CD14-positive monocyte (primary cell): Measurements from ENCODE around the gene NT5DC4. TPM values are rescaled to one million over a fixed set of nuclear protein-coding genes. Genes with fewer than 3 reads are reported as not detected.

Experiments used
- DNase-seq, 3 donors: peaks; one replicate each; pipeline ENCODE4 v3.0.0-alpha.2; 2011 to 2022
- H2AFZ ChIP-seq: 2 replicates; pipeline ENCODE4 v1.6.0; 2012; ENCODE audit warnings: mild to moderate bottlenecking, low read depth, low read length, inconsistent platforms; ENCODE audit not compliant: insufficient read depth, poor library complexity, severe bottlenecking
- H3K27ac ChIP-seq, 2 donors: 1 replicate in 1 of 2; 2 replicates in 1 of 2; pipeline ENCODE4 v1.5.1; 2012 to 2013; ENCODE audit warnings: low read length in 2 of 2, control low read depth in 1 of 2, inconsistent platforms in 1 of 2, low read depth in 1 of 2, mild to moderate bottlenecking in 1 of 2
- H3K27me3 ChIP-seq, 2 donors: one replicate each; pipeline versions ENCODE4 v1.6.0 to v1.6.1; 2011 to 2013; ENCODE audit warnings: low read length in 2 of 2; ENCODE audit not compliant: control insufficient read depth in 2 of 2, insufficient read depth in 2 of 2
- H3K36me3 ChIP-seq, 2 donors: replicated peaks in 1 of 2; 1 replicate in 1 of 2; 2 replicates in 1 of 2; pipeline versions ENCODE4 v1.5.1 to v1.6.1; 2012 to 2013; ENCODE audit warnings: low read length in 2 of 2, control low read depth in 1 of 2, inconsistent platforms in 1 of 2, mild to moderate bottlenecking in 1 of 2; ENCODE audit not compliant: insufficient read depth in 2 of 2, control insufficient read depth in 1 of 2
- H3K4me1 ChIP-seq, 2 donors: 1 replicate in 1 of 2; 2 replicates in 1 of 2; pipeline versions ENCODE4 v1.5.1 to v1.6.1; 2012 to 2013; ENCODE audit warnings: low read length in 2 of 2, control low read depth in 1 of 2, inconsistent platforms in 1 of 2, mild to moderate bottlenecking in 1 of 2, moderate library complexity in 1 of 2; ENCODE audit not compliant: insufficient read depth in 2 of 2, control insufficient read depth in 1 of 2
- H3K4me2 ChIP-seq: replicated peaks from 2 replicates; pipeline ENCODE3; 2012; ENCODE audit warnings: low read length, moderate library complexity, mild to moderate bottlenecking; ENCODE audit not compliant: poor library complexity, severe bottlenecking; ENCODE audit errors: extremely low read depth
- H3K4me3 ChIP-seq, 3 experiments: fragments of 200-600 bp in 1 of 3; sonication (generic) in 1 of 3; replicated peaks in 1 of 3; 1 replicate in 2 of 3; 2 replicates in 1 of 3; pipeline ENCODE4 v1.5.1; 2011 to 2013; ENCODE audit warnings: low read length in 3 of 3, mild to moderate bottlenecking in 3 of 3, control low read depth in 2 of 3, low read depth in 2 of 3, inconsistent platforms in 1 of 3, moderate library complexity in 1 of 3
- H3K79me2 ChIP-seq: 2 replicates; pipeline ENCODE4 v1.6.0; 2012; ENCODE audit warnings: mild to moderate bottlenecking, control low read depth, inconsistent platforms, low read length, moderate library complexity; ENCODE audit not compliant: insufficient read depth
- H3K9ac ChIP-seq: 2 replicates; pipeline ENCODE4 v1.6.0; 2017; ENCODE audit warnings: low read length, mild to moderate bottlenecking; ENCODE audit not compliant: insufficient read depth, poor library complexity, severe bottlenecking
- H3K9me3 ChIP-seq, 2 donors: replicated peaks in 1 of 2; 1 replicate in 1 of 2; 2 replicates in 1 of 2; pipeline versions ENCODE4 v1.5.1 to v1.6.1; 2012 to 2013; ENCODE audit warnings: low read length in 2 of 2, control low read depth in 1 of 2; ENCODE audit not compliant: control insufficient read depth in 1 of 2, insufficient read depth in 1 of 2
- H4K20me1 ChIP-seq: 2 replicates; pipeline ENCODE4 v1.6.0; 2012; ENCODE audit warnings: mild to moderate bottlenecking, low read length, control low read depth, moderate library complexity; ENCODE audit not compliant: insufficient read depth
- H3K27ac Mint-ChIP-seq, 7 donors: one replicate each; pipeline ENCODE4 v1.8.0; 2020; ENCODE audit warnings: mild to moderate bottlenecking in 7 of 7, mixed read lengths in 7 of 7, moderate library complexity in 6 of 7, inconsistent platforms in 2 of 7
- H3K27me3 Mint-ChIP-seq, 3 donors: one replicate each; pipeline ENCODE4 v1.8.0; 2021 to 2022; ENCODE audit warnings: low read depth in 3 of 3, mild to moderate bottlenecking in 3 of 3, mixed read lengths in 3 of 3, moderate library complexity in 3 of 3, inconsistent platforms in 1 of 3
- H3K36me3 Mint-ChIP-seq, 2 donors: one replicate each; pipeline ENCODE4 v1.8.0; 2020; ENCODE audit warnings: mixed read lengths in 2 of 2, inconsistent platforms in 1 of 2, mild to moderate bottlenecking in 1 of 2
- H3K4me1 Mint-ChIP-seq: one replicate; pipeline ENCODE4 v1.8.0; 2020; ENCODE audit warnings: mild to moderate bottlenecking, mixed read lengths
- H3K4me3 Mint-ChIP-seq, 2 donors: one replicate each; pipeline ENCODE4 v1.8.0; 2020; ENCODE audit warnings: mild to moderate bottlenecking in 2 of 2, mixed read lengths in 2 of 2, moderate library complexity in 1 of 2
- H3K9me3 Mint-ChIP-seq, 7 donors: one replicate each; pipeline ENCODE4 v1.8.0; 2020 to 2022; ENCODE audit warnings: mixed read lengths in 7 of 7, mild to moderate bottlenecking in 6 of 7, moderate library complexity in 6 of 7, inconsistent platforms in 2 of 7
- WGBS: methylation state at CpG from one replicate; pipeline ENCODE4 v1.1.5; 2013; ENCODE audit warnings: missing lambda C conversion rate; ENCODE audit not compliant: insufficient coverage; 5-methylcytosine and 5-hydroxymethylcytosine counted together
- intact Hi-C, 2 donors: fragments of 100-400 bp; cut with micrococcal nuclease; formaldehyde crosslinking; loops; one replicate each; pipeline versions ENCODE4 v1.15.0 to v1.15.1; 2023
- polyA plus RNA-seq, 3 donors: library from polyadenylated mRNA; depleted of rRNA in 1 of 3; unstranded in 2 of 3; stranded (reverse) in 1 of 3; fragments of 300-500 nt in 2 of 3; fragments of >200 nt in 1 of 3; fragmentation: Illumina TruSeq in 2 of 3; gene quantifications; 1 replicate in 2 of 3; 2 replicates in 1 of 3; pipeline ENCODE4 v1.2.3, GENCODE V29; 2012 to 2021
- TF ChIP-seq, protein P1 (sequence below): fragments of 200-600 bp; IDR thresholded peaks from one replicate; pipeline ENCODE4 v1.8.0; 2022; ENCODE audit warnings: antibody characterized with exemption, mild to moderate bottlenecking

Gene NT5DC4
- polyA plus RNA-seq, 3 donors, result 2.2 TPM; not detected in 2

GRCh38 chr2:112698834-112699515, 21.8 kb upstream of the NT5DC4 start:
- TF ChIP-seq, protein P1, sequence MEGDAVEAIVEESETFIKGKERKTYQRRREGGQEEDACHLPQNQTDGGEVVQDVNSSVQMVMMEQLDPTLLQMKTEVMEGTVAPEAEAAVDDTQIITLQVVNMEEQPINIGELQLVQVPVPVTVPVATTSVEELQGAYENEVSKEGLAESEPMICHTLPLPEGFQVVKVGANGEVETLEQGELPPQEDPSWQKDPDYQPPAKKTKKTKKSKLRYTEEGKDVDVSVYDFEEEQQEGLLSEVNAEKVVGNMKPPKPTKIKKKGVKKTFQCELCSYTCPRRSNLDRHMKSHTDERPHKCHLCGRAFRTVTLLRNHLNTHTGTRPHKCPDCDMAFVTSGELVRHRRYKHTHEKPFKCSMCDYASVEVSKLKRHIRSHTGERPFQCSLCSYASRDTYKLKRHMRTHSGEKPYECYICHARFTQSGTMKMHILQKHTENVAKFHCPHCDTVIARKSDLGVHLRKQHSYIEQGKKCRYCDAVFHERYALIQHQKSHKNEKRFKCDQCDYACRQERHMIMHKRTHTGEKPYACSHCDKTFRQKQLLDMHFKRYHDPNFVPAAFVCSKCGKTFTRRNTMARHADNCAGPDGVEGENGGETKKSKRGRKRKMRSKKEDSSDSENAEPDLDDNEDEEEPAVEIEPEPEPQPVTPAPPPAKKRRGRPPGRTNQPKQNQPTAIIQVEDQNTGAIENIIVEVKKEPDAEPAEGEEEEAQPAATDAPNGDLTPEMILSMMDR, result no peak
- no peaks in the 10 kb centered on the region for H3K79me2 ChIP-seq
- H4K20me1 ChIP-seq, result no peaks in the 10 kb centered on the region
- H3K9ac ChIP-seq, result peak overlapping the region; percentile 63
- H3K4me1 Mint-ChIP-seq, result peaks cover 50% of the 10 kb centered on the region
- H3K9me3 Mint-ChIP-seq, result no peaks in the 10 kb centered on the region
- peak in 1 of 3 donors; percentile 25 for DNase-seq
- peak overlapping the region; percentile 97 to 100 for H3K27ac ChIP-seq
- no peaks in the 10 kb centered on the region for H3K27me3 Mint-ChIP-seq
- peaks cover 47 to 58% of the 10 kb centered on the region in 2 donors for H3K4me1 ChIP-seq
- H3K9me3 ChIP-seq, result no peaks in the 10 kb centered on the region
- no peak overlapping the region for H2AFZ ChIP-seq
- 92% methylated on average over 2 of the region's 3 CpGs for WGBS
- no peaks in the 10 kb centered on the region for H3K27me3 ChIP-seq
- no peaks in the 10 kb centered on the region for H3K36me3 ChIP-seq
- peak overlapping the region in 1 of 3 experiments; percentile 44 for H3K4me3 ChIP-seq
- peak overlapping the region; percentile 62 for H3K4me2 ChIP-seq
- H3K27ac Mint-ChIP-seq, result peak overlapping the region; percentile 97 to 99 (median 98)
- H3K36me3 Mint-ChIP-seq, result peaks cover 0 to 4% of the 10 kb centered on the region in 2 donors
- H3K4me3 Mint-ChIP-seq, result peak overlapping the region in 1 of 2 donors; percentile 54
- intact Hi-C loops, result no loop called here

GRCh38 chr2:112699984-112700667, 20.7 kb upstream of the NT5DC4 start:
- intact Hi-C loops, result loop anchor here in 1 of 2 donors (1.0 kb wide), 1 partner anchor 8 kb away; no protein-coding TSS in a partner anchor
- no peaks in the 10 kb centered on the region for H3K9me3 Mint-ChIP-seq
- H3K4me3 Mint-ChIP-seq, result peak overlapping the region in 1 of 2 donors; percentile 62
- peaks cover 50% of the 10 kb centered on the region for H3K4me1 Mint-ChIP-seq
- Histone ChIP-seq H3K4me2 (peak overlapping the region; percentile 62), H4K20me1 (no peaks in the 10 kb centered on the region), H3K79me2 (no peaks in the 10 kb centered on the region), H3K9me3 (no peaks in the 10 kb centered on the region), H3K4me3 (peak overlapping the region in 1 of 3 experiments; percentile 48), H2AFZ (no peak overlapping the region), H3K9ac (peak overlapping the region; percentile 63), H3K36me3 (no peaks in the 10 kb centered on the region), H3K27me3 (no peaks in the 10 kb centered on the region), H3K4me1 (peaks cover 49 to 60% of the 10 kb centered on the region in 2 donors), H3K27ac (peak overlapping the region; percentile 97 to 100)
- DNase-seq, result peak; percentile 85 to 93 (median 92)
- no CpG with 5 or more reads among the region's 3 CpGs for WGBS
- peak overlapping the region; percentile 97 to 99 (median 98) for H3K27ac Mint-ChIP-seq
- TF ChIP-seq, protein P1, result no peak
- H3K27me3 Mint-ChIP-seq, result peaks cover 0 to 2% (median 0%) of the 10 kb centered on the region in 3 donors
- peaks cover 0 to 4% of the 10 kb centered on the region in 2 donors for H3K36me3 Mint-ChIP-seq
